ENCODE data around the gene SEMA3B. TPM values are rescaled to one million over a fixed set of nuclear protein-coding genes. Genes with fewer than 3 reads are reported as not detected.
"Not testable (repeated sequence)": the region's sequence is repeated elsewhere in the genome, so short reads cannot be mapped to it uniquely, and the experiment has no call there.

SEMA3B gene
- total RNA-seq, 1 experiment from 2014 or later: 0.43 TPM

DNA sequence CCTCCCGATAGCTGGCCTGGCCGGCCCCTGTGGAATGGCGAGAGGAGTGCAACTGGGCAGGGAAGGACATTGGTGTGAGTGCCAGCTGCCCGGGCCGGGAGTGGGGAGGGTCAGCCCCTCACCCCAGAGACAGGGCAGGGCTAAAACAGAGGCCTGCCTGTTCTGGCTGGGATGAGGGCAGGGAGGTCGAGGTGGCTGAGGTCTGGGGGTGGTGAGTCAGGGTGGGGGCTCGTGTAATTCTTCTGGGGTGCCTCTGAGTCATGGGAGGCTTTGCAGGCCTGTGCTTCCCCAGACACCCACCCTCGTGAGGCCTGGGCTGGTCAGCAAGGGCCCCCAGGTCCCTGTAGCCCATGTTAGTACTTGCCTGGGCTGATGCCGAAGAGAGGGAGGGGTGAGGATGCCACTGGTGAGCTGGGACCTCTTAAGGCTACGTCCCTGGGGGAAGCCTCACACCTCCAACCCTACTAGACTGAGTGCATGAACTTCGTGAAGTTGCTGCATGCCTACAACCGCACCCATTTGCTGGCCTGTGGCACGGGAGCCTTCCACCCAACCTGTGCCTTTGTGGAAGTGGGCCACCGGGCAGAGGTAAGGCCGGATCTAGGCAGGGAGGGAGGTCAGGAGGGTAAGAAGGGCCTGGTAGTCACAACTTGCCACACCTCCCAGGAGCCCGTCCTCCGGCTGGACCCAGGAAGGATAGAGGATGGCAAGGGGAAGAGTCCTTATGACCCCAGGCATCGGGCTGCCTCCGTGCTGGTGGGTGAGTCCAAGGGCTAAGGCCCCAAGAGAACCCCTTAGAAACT is 1.7 kb downstream of the SEMA3B start:
- Histone ChIP-seq H3K4me1 (ENCODE audit: insufficient read depth, low read length, poor library complexity, severe bottlenecking) (peaks cover 6% of the 10 kb centered on the region), H3K4me3 (ENCODE audit: low read depth, low read length, poor library complexity, severe bottlenecking) (no peak overlapping the region), H3K9me3 (ENCODE audit: low read depth, low read length, poor library complexity, severe bottlenecking) (no peaks in the 10 kb centered on the region), H3K36me3 (ENCODE audit: insufficient read depth, low read length, poor library complexity, severe bottlenecking) (no peaks in the 10 kb centered on the region), H3K27ac (ENCODE audit: low read depth, low read length, poor library complexity, severe bottlenecking) (no peak overlapping the region), H3K27me3 (replicated peaks; ENCODE audit: insufficient read depth, low read depth, low read length, poor library complexity) (peaks cover 4% of the 10 kb centered on the region)
- intact Hi-C loops (cut with micrococcal nuclease; ENCODE audit: unreplicated experiment): no loop called here
- no peak for DNase-seq (ENCODE audit: low spot score)
- CTCF ChIA-PET: no interaction called here
- TF ChIP-seq EZH2 (IDR thresholded peaks at IDR 0.05; ENCODE audit: borderline replicate concordance, low read depth, low read length, poor library complexity, severe bottlenecking): no peak
- POLR2A ChIA-PET (ENCODE audit: low non-redundant PET): no interaction called here
- BruUV-seq (replicated peaks): no TSS peak

DNA sequence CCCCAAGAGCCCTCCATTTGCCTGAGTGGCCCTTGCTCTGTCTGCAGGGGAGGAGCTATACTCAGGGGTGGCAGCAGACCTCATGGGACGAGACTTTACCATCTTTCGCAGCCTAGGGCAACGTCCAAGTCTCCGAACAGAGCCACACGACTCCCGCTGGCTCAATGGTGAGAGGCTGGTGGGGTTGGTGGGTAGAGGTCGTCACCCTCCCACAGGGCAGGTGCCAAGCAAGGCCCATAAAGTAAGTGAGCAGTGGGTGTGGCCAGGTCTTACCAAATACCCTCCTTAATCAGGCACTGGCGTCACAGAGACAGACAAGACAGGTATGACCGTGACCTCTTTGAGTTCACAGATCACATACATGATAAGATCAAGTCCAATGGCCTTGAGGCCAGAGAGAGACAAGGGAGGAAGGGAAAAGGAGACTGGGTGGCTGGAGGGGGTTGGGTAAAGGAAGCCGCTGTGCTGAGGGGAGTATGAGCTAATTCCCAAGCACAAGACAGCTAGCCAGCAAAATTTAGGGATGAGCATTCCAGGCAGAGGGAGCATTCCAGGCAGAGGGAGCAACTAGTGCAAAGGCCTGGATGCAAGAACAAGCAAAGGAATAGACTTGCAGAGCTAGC is 2.5 kb downstream of the SEMA3B start:
- Histone ChIP-seq H3K4me1 (ENCODE audit: insufficient read depth, low read length, poor library complexity, severe bottlenecking) (peaks cover 6% of the 10 kb centered on the region), H3K27me3 (replicated peaks; ENCODE audit: insufficient read depth, low read depth, low read length, poor library complexity) (peaks cover 4% of the 10 kb centered on the region), H3K9me3 (ENCODE audit: low read depth, low read length, poor library complexity, severe bottlenecking) (no peaks in the 10 kb centered on the region), H3K4me3 (ENCODE audit: low read depth, low read length, poor library complexity, severe bottlenecking) (no peak overlapping the region), H3K36me3 (ENCODE audit: insufficient read depth, low read length, poor library complexity, severe bottlenecking) (no peaks in the 10 kb centered on the region), H3K27ac (ENCODE audit: low read depth, low read length, poor library complexity, severe bottlenecking) (no peak overlapping the region)
- no peak for TF ChIP-seq EZH2 (IDR thresholded peaks at IDR 0.05; ENCODE audit: borderline replicate concordance, low read depth, low read length, poor library complexity, severe bottlenecking)
- TF ChIP-seq CTCF (conservative IDR thresholded peaks at IDR 0.05; ENCODE audit: low read depth, low read length): no peak
- BruUV-seq (replicated peaks): no TSS peak
- POLR2A ChIA-PET (ENCODE audit: low non-redundant PET): no interaction called here
- intact Hi-C loops (cut with micrococcal nuclease; ENCODE audit: unreplicated experiment): no loop called here
- no peak for DNase-seq (ENCODE audit: low spot score)
- CTCF ChIA-PET: no interaction called here

DNA sequence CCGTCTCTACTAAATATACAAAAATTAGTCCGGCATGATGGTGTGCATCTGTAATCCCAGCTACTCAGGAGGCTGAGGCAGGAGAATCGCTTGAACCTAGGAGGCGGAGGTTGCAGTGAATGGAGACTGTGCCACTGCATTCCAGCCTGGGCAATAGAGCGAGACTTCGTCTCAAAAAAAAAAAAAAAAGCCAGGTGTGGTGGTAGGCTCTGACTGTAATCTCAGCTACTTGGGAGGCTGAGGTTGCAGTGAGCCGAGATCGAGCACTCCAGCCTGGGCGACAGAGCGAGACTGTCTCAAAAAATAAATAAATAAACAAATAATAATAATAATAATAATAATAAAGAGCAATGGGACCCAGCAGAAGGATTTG is 3.6 kb downstream of the SEMA3B start:
- H3K9me3 ChIP-seq (ENCODE audit: low read depth, low read length, poor library complexity, severe bottlenecking); H3K4me1 ChIP-seq (ENCODE audit: insufficient read depth, low read length, poor library complexity, severe bottlenecking); CTCF ChIA-PET; DNase-seq (ENCODE audit: low spot score); H3K4me3 ChIP-seq (ENCODE audit: low read depth, low read length, poor library complexity, severe bottlenecking); intact Hi-C loops (cut with micrococcal nuclease; ENCODE audit: unreplicated experiment); H3K27me3 ChIP-seq (replicated peaks; ENCODE audit: insufficient read depth, low read depth, low read length, poor library complexity); BruUV-seq (replicated peaks); POLR2A ChIA-PET (ENCODE audit: low non-redundant PET); H3K27ac ChIP-seq (ENCODE audit: low read depth, low read length, poor library complexity, severe bottlenecking); H3K36me3 ChIP-seq (ENCODE audit: insufficient read depth, low read length, poor library complexity, severe bottlenecking): not testable (repeated sequence)

- DNase-seq (ENCODE audit: low spot score): peak; percentile 59
- TF ChIP-seq CTCF (conservative IDR thresholded peaks at IDR 0.05; ENCODE audit: low read depth, low read length): peak; percentile 82
- TF ChIP-seq EZH2 (IDR thresholded peaks at IDR 0.05; ENCODE audit: borderline replicate concordance, low read depth, low read length, poor library complexity, severe bottlenecking): no peak
- BruUV-seq (replicated peaks): no TSS peak
- intact Hi-C loops (cut with micrococcal nuclease; ENCODE audit: unreplicated experiment): loop anchor here (1.0 kb wide), 2 partner anchors 46 to 81 kb away; no protein-coding TSS in a partner anchor
- ChIA-PET POLR2A (ENCODE audit: low non-redundant PET) (no interaction called here), CTCF (interaction anchor here (0.6 kb wide), 1 partner anchor 341 kb away, joined by 3 read pairs; no protein-coding TSS in a partner anchor)
- Histone ChIP-seq H3K27me3 (replicated peaks; ENCODE audit: insufficient read depth, low read depth, low read length, poor library complexity) (peaks cover 4% of the 10 kb centered on the region), H3K36me3 (ENCODE audit: insufficient read depth, low read length, poor library complexity, severe bottlenecking) (no peaks in the 10 kb centered on the region), H3K4me3 (ENCODE audit: low read depth, low read length, poor library complexity, severe bottlenecking) (peak overlapping the region; percentile 25), H3K27ac (ENCODE audit: low read depth, low read length, poor library complexity, severe bottlenecking) (no peak overlapping the region), H3K9me3 (ENCODE audit: low read depth, low read length, poor library complexity, severe bottlenecking) (no peaks in the 10 kb centered on the region), H3K4me1 (ENCODE audit: insufficient read depth, low read length, poor library complexity, severe bottlenecking) (no peaks in the 10 kb centered on the region)
Observed at GRCh38 chr3:50272911-50273688, 4.2 kb downstream of the SEMA3B start.
